K562 (cell line): ENCODE measurements around the gene CDKN1B. TPM values are rescaled to one million over a fixed set of nuclear protein-coding genes. Genes with fewer than 3 reads are reported as not detected.

Experiments
- ATAC-seq: fragments of 200-7000 bp; cut with Tn5 transposase; 3 replicates; pipeline ENCODE4 v1.9.1; 2020; ENCODE audit warnings: moderate library complexity
- BruUV-seq: library from RNA; stranded (reverse); fragments of 400-500 nt; replicated peaks from 2 replicates; lab custom pipeline; 2021; lab: Mats Ljungman, UMichigan
- CTCF ChIA-PET: fragments of 300-600 bp; formaldehyde crosslinking; extraction: SDS; loops from one replicate; lab custom pipeline; 2021; ENCODE audit warnings: low intra/inter-chr PET ratio; lab: Yijun Ruan, JAX
- POLR2A ChIA-PET: fragments of 300-600, 350-650 bp; sonication (Branson Sonifier 250); formaldehyde crosslinking; extraction: SDS; loops from one replicate; lab custom pipeline; 2021; ENCODE audit warnings: antibody characterized with exemption, inconsistent platforms; lab: Yijun Ruan, JAX
- DNase-seq, 4 experiments: peaks; one replicate each; pipeline versions ENCODE4 v3.0.0 to v3.0.0-alpha.2; 2011 to 2018; ENCODE audit warnings: low spot score in 3 of 4, mixed read lengths in 3 of 4; ENCODE audit errors: extremely low read depth in 1 of 4
- FAIRE-seq: peaks from 2 replicates; lab custom pipeline; 2011; peaks lifted over from hg19 to GRCh38; lab: Jason Lieb, UNC
- H2AFZ ChIP-seq: 2 replicates; pipeline ENCODE4 v1.6.0; 2011; ENCODE audit warnings: low read depth, low read length, control low read depth, inconsistent platforms
- H3K27ac ChIP-seq: fragments of 200-600 bp; 3 replicates; pipeline ENCODE4 v1.8.0; 2011; ENCODE audit warnings: low read depth, mild to moderate bottlenecking, control low read depth, inconsistent platforms, low read length, moderate library complexity, mixed read lengths; ENCODE audit errors: extremely low read depth
- H3K27me3 ChIP-seq, 2 experiments: fragments of 300-600 bp in 1 of 2; 2 replicates in 1 of 2; 3 replicates in 1 of 2; pipeline versions ENCODE4 v1.6.0 to v1.8.0; 2011; ENCODE audit warnings: inconsistent platforms in 2 of 2, low read length in 2 of 2, mild to moderate bottlenecking in 1 of 2, mixed read lengths in 1 of 2, moderate library complexity in 1 of 2; ENCODE audit not compliant: control insufficient read depth in 2 of 2, insufficient read depth in 2 of 2
- H3K36me3 ChIP-seq: fragments of 300-600 bp; 3 replicates; pipeline ENCODE4 v1.8.0; 2011; ENCODE audit warnings: mild to moderate bottlenecking, low read length, inconsistent platforms; ENCODE audit not compliant: control insufficient read depth, insufficient read depth
- H3K4me1 ChIP-seq, 2 experiments: fragments of 200-600 bp in 1 of 2; replicated peaks in 1 of 2; 2 replicates in 1 of 2; 3 replicates in 1 of 2; pipeline versions ENCODE4 v1.5.1 to v1.8.0; 2011; ENCODE audit warnings: inconsistent platforms in 2 of 2, low read length in 2 of 2, mild to moderate bottlenecking in 1 of 2, mixed read lengths in 1 of 2, moderate library complexity in 1 of 2; ENCODE audit not compliant: control insufficient read depth in 2 of 2, insufficient read depth in 2 of 2
- H3K4me2 ChIP-seq: 2 replicates; pipeline ENCODE4 v1.6.1; 2011; ENCODE audit warnings: low read length, control low read depth, inconsistent platforms, mixed read lengths; ENCODE audit not compliant: insufficient read depth
- H3K4me3 ChIP-seq: fragments of 200-600 bp; sonication (generic), shearing (Covaris generic); 2 replicates; pipeline ENCODE4 v1.5.1; 2016; ENCODE audit warnings: control low read depth, inconsistent platforms
- H3K79me2 ChIP-seq: fragments of 200-600 bp; 3 replicates; pipeline ENCODE4 v1.8.0; 2011; ENCODE audit warnings: low read length, inconsistent platforms; ENCODE audit not compliant: control insufficient read depth, insufficient read depth
- H3K9ac ChIP-seq, 2 experiments: 2 replicates each; pipeline versions ENCODE4 v1.6.0 to v1.6.1; 2011; ENCODE audit warnings: low read depth in 2 of 2, low read length in 2 of 2, control low read depth in 1 of 2, inconsistent platforms in 1 of 2, mild to moderate bottlenecking in 1 of 2, mixed read lengths in 1 of 2; ENCODE audit not compliant: insufficient read depth in 1 of 2
- H3K9me1 ChIP-seq: one replicate; pipeline ENCODE4 v1.6.0; 2011; ENCODE audit warnings: inconsistent platforms, mild to moderate bottlenecking, low read length, moderate library complexity; ENCODE audit not compliant: control insufficient read depth, insufficient read depth
- H3K9me3 ChIP-seq: replicated peaks from 2 replicates; pipeline ENCODE4 v1.5.1; 2011; ENCODE audit warnings: low read depth, low read length, inconsistent platforms; ENCODE audit not compliant: control insufficient read depth, insufficient read depth
- H4K20me1 ChIP-seq: replicated peaks from 2 replicates; pipeline ENCODE4 v1.6.1; 2011; ENCODE audit warnings: low read length, inconsistent platforms, mixed read lengths; ENCODE audit not compliant: control insufficient read depth, insufficient read depth
- ARID3B ChIP-seq: fragments of 250-450 bp; sonication (Bioruptor Pico); IDR thresholded peaks from 2 replicates; pipeline ENCODE4 v1.4.0; 2020; ENCODE audit warnings: borderline replicate concordance
- BCOR ChIP-seq: fragments of 450-650 bp; IDR thresholded peaks from 2 replicates; pipeline ENCODE4 v1.6.1; 2016
- DIDO1 ChIP-seq: fragments of 450-650 bp; IDR thresholded peaks from 2 replicates; pipeline ENCODE4 v1.6.1; 2016; ENCODE audit warnings: low read depth, missing biosample characterization, missing genetic modification characterization
- DNMT1 ChIP-seq: fragments of 450-650 bp; IDR thresholded peaks from 2 replicates; pipeline ENCODE4 v1.6.1; 2016; ENCODE audit warnings: antibody characterized with exemption, mild to moderate bottlenecking
- EZH2 ChIP-seq: IDR thresholded peaks from 2 replicates; pipeline ENCODE4 v1.6.1; 2012; ENCODE audit warnings: low read depth, mild to moderate bottlenecking, inconsistent platforms, low read length, borderline replicate concordance
- GABPB2 ChIP-seq: fragments of 250-450 bp; sonication (Bioruptor Pico); conservative IDR thresholded peaks from 2 replicates; pipeline ENCODE4 v1.5.1; 2021; ENCODE audit warnings: mild to moderate bottlenecking
- KDM4B ChIP-seq, 2 experiments: fragments of 450-650 bp in 1 of 2; sonication (generic) in 1 of 2; IDR thresholded peaks; 2 replicates each; pipeline ENCODE4 v1.6.1; 2016 to 2017; ENCODE audit warnings: borderline replicate concordance in 2 of 2, antibody characterized with exemption in 1 of 2, low read depth in 1 of 2, mild to moderate bottlenecking in 1 of 2
- NFE2 ChIP-seq: IDR thresholded peaks from 2 replicates; pipeline ENCODE4 v1.6.1; 2014; ENCODE audit warnings: antibody characterized with exemption, low read depth
- POLR3G ChIP-seq: IDR thresholded peaks from 2 replicates; pipeline ENCODE4 v1.6.1; 2011; ENCODE audit not compliant: insufficient read length, insufficient replicate concordance; ENCODE audit errors: extremely low read depth
- RBM39 ChIP-seq: fragments of 200-400 bp; formaldehyde crosslinking; optimal IDR thresholded peaks from 2 replicates; pipeline ENCODE3; 2018; ENCODE audit warnings: low read depth, low read length
- ZNF395 ChIP-seq: fragments of 200-800 bp; sonication (Bioruptor generic); IDR thresholded peaks from 2 replicates; pipeline ENCODE4 v1.6.1; 2017; ENCODE audit warnings: missing genetic modification characterization, missing compliant biosample characterization
- ZNF766 ChIP-seq: fragments of 200-800 bp; sonication (Bioruptor generic); conservative IDR thresholded peaks from 2 replicates; pipeline ENCODE4 v1.6.1; 2016; ENCODE audit warnings: missing genetic modification characterization, missing compliant biosample characterization
- whole genome bisulfite sequencing: fragments of 100-300 bp; shearing (Covaris generic); methylation state at CpG from one replicate; pipeline ENCODE4 v1.1.6; 2016; ENCODE audit warnings: low coverage, mixed read lengths; ENCODE audit not compliant: insufficient coverage; ENCODE audit errors: missing lambda C conversion rate; 5-methylcytosine and 5-hydroxymethylcytosine counted together
- in situ Hi-C: fragments of 300-500 bp; cut with MboI; formaldehyde crosslinking; loops from 4 replicates; pipeline ENCODE4 v1.15.0; 2018; ENCODE audit warnings: inconsistent platforms, mixed read lengths
- intact Hi-C: fragments of 100-400 bp; cut with micrococcal nuclease; formaldehyde crosslinking; loops from 2 replicates; pipeline ENCODE4 v1.14.2; 2022
- polyA plus RNA-seq, 8 experiments: library from polyadenylated mRNA; depleted of rRNA in 4 of 8; stranded (reverse) in 5 of 8; unstranded in 3 of 8; fragments of >200 nt; fragmentation: Nextera tagmentation in 2 of 8; fragmentation: Illumina TruSeq in 1 of 8; extraction: Ambion mirVana in 2 of 8; extraction: Trizol in 1 of 8; gene quantifications; 2 replicates each; pipeline versions ENCODE4 v1.2.1 to v1.2.3, GENCODE V29; 2011 to 2014; ENCODE audit warnings: inconsistent platforms in 1 of 8, missing spikeins in 1 of 8
- total RNA-seq, 7 experiments: library from RNA; depleted of rRNA in 6 of 7; stranded (reverse); fragments of >200 nt in 6 of 7; fragmentation: Illumina TruSeq in 2 of 7; extraction: Trizol in 2 of 7; gene quantifications; 2 replicates each; pipeline versions ENCODE4 v1.2.1 to v1.2.3, GENCODE V29; 2011 to 2021; ENCODE audit warnings: low replicate concordance in 1 of 7
- TF ChIP-seq, protein P1 (sequence below), 2 experiments: fragments of 450-650 bp; conservative IDR thresholded peaks; 2 replicates each; pipeline ENCODE4 v1.6.1; 2017; ENCODE audit warnings: mild to moderate bottlenecking in 2 of 2, moderate library complexity in 2 of 2

Gene CDKN1B
- total and polyA plus RNA-seq, 9 of the 15 experiments (the other 6 are each of a cell fraction or from before 2014, with no cell fraction given), result 2.6 to 35.2 (median 15.5) TPM

DNA sequence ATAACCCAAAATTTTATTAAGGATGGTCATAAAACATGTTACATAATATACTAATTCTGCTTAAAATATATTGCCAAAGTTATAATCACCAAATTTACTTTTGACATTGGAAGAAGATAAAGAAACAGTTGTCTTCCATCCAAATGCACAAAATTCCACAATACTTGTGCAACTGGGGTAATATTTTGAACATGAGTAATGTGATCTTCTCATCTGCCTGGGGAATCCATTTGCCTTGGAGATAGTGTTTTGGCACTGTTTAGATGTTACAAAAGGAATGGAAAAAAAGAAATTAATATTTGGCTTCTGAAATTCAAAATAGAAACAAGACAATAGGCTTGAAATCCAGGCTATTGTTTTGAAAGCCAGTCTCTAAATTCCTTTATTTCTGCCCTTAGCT, 30.2 kb upstream of the CDKN1B start (continued):
- TF ChIP-seq ZNF395 (CRISPR knock-in tag), result no peak
- no peak for TF ChIP-seq DIDO1 (tag)
- TF ChIP-seq KDM4B (IDR thresholded peaks at IDR 0.05; ENCODE audit: borderline replicate concordance in 2 of 2, low read depth in 1 of 2), result no peak
- TF ChIP-seq, all 486 proteins: peak for 0

GRCh38 chr12:12689647-12690300, 27.4 kb upstream of the CDKN1B start:
- BruUV-seq, result no TSS peak
- Histone ChIP-seq H4K20me1 (no peaks in the 10 kb centered on the region), H3K27me3 (no peaks in the 10 kb centered on the region), H2AFZ (no peak overlapping the region), H3K9me3 (no peaks in the 10 kb centered on the region), H3K4me2 (no peak overlapping the region), H3K4me1 (peaks cover 0 to 5% of the 10 kb centered on the region in 2 experiments; a peak in 1 of 5 replicates), H3K79me2 (no peaks in the 10 kb centered on the region), H3K9me1 (no peaks in the 10 kb centered on the region), H3K4me3 (no peak overlapping the region), H3K9ac (no peak overlapping the region), H3K36me3 (no peaks in the 10 kb centered on the region), H3K27ac (no peak overlapping the region)
- TF ChIP-seq GABPB2 (no peak), ZNF766 (CRISPR knock-in tag) (no peak), DNMT1 (no peak), EZH2 (no peak), RBM39 (no peak), NFE2 (no peak), BCOR (no peak), POLR3G (no peak), ARID3B (CRISPR knock-in tag) (no peak)
- TF ChIP-seq, protein P1, sequence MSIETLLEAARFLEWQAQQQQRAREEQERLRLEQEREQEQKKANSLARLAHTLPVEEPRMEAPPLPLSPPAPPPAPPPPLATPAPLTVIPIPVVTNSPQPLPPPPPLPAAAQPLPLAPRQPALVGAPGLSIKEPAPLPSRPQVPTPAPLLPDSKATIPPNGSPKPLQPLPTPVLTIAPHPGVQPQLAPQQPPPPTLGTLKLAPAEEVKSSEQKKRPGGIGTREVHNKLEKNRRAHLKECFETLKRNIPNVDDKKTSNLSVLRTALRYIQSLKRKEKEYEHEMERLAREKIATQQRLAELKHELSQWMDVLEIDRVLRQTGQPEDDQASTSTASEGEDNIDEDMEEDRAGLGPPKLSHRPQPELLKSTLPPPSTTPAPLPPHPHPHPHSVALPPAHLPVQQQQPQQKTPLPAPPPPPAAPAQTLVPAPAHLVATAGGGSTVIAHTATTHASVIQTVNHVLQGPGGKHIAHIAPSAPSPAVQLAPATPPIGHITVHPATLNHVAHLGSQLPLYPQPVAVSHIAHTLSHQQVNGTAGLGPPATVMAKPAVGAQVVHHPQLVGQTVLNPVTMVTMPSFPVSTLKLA (conservative IDR thresholded peaks at IDR 0.05), result no peak
- ChIA-PET POLR2A (interaction anchor here (0.7 to 0.8 kb wide), 2 partner anchors 11 to 33 kb away, joined by 3 to 4 read pairs; no protein-coding TSS in a partner anchor), CTCF (no interaction called here)
- ATAC-seq, result no peak
- intact Hi-C loops, result no loop called here
- DNase-seq, result no peak
- 30% methylated on average over 5 of the region's 5 CpGs for WGBS
- in situ Hi-C loops, result no loop called here
- no peak for FAIRE-seq
